Neural progenitor cell (in vitro differentiated cells): ENCODE data around the gene PRDX1.

Experiments used
- EZH2phosphoT487 ChIP-seq: fragments of 200-600 bp; sonication (generic); IDR thresholded peaks from 2 replicates; pipeline ENCODE4 v1.6.1; 2017; ENCODE audit warnings: antibody characterized with exemption
- TF ChIP-seq, protein P1 (sequence below): fragments of 200-600 bp; sonication (generic); IDR thresholded peaks from 2 replicates; pipeline ENCODE4 v1.5.1; 2017; ENCODE audit warnings: antibody characterized with exemption, mild to moderate bottlenecking

DNA sequence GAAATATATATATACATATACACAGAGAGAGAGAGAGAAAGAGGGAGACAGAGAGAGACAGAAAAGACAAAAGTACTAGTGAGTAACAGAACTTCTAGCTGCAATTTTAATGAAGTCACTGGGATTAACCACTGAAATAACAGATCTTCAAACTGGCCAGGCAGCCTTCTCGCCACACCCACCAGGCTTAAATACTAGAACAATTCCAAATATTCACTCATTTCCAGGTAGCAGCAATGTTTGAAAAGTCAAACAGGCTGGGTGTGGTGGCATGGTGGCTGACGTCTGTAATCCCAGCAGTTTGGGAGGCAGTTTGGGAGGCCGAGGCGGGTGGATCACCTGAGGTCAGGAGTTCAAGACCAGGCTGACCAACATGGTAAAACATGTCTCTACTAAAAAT lies 5.2 kb downstream of the PRDX1 start:
- TF ChIP-seq EZH2phosphoT487 = no peak
- TF ChIP-seq, protein P1, sequence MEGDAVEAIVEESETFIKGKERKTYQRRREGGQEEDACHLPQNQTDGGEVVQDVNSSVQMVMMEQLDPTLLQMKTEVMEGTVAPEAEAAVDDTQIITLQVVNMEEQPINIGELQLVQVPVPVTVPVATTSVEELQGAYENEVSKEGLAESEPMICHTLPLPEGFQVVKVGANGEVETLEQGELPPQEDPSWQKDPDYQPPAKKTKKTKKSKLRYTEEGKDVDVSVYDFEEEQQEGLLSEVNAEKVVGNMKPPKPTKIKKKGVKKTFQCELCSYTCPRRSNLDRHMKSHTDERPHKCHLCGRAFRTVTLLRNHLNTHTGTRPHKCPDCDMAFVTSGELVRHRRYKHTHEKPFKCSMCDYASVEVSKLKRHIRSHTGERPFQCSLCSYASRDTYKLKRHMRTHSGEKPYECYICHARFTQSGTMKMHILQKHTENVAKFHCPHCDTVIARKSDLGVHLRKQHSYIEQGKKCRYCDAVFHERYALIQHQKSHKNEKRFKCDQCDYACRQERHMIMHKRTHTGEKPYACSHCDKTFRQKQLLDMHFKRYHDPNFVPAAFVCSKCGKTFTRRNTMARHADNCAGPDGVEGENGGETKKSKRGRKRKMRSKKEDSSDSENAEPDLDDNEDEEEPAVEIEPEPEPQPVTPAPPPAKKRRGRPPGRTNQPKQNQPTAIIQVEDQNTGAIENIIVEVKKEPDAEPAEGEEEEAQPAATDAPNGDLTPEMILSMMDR = no peak
